ENCODE measurements around the gene ERICH4. TPM values are rescaled to one million over a fixed set of nuclear protein-coding genes. Genes with fewer than 3 reads are reported as not detected.
A peak's percentile ranks its signal among the peaks of the same experiment; 100 is the strongest.

ERICH4 gene
- total and polyA plus RNA-seq, 9 of the 15 experiments (the other 6 are each of a cell fraction or from before 2014, with no cell fraction given) = not detected

- TF ChIP-seq, protein P1, sequence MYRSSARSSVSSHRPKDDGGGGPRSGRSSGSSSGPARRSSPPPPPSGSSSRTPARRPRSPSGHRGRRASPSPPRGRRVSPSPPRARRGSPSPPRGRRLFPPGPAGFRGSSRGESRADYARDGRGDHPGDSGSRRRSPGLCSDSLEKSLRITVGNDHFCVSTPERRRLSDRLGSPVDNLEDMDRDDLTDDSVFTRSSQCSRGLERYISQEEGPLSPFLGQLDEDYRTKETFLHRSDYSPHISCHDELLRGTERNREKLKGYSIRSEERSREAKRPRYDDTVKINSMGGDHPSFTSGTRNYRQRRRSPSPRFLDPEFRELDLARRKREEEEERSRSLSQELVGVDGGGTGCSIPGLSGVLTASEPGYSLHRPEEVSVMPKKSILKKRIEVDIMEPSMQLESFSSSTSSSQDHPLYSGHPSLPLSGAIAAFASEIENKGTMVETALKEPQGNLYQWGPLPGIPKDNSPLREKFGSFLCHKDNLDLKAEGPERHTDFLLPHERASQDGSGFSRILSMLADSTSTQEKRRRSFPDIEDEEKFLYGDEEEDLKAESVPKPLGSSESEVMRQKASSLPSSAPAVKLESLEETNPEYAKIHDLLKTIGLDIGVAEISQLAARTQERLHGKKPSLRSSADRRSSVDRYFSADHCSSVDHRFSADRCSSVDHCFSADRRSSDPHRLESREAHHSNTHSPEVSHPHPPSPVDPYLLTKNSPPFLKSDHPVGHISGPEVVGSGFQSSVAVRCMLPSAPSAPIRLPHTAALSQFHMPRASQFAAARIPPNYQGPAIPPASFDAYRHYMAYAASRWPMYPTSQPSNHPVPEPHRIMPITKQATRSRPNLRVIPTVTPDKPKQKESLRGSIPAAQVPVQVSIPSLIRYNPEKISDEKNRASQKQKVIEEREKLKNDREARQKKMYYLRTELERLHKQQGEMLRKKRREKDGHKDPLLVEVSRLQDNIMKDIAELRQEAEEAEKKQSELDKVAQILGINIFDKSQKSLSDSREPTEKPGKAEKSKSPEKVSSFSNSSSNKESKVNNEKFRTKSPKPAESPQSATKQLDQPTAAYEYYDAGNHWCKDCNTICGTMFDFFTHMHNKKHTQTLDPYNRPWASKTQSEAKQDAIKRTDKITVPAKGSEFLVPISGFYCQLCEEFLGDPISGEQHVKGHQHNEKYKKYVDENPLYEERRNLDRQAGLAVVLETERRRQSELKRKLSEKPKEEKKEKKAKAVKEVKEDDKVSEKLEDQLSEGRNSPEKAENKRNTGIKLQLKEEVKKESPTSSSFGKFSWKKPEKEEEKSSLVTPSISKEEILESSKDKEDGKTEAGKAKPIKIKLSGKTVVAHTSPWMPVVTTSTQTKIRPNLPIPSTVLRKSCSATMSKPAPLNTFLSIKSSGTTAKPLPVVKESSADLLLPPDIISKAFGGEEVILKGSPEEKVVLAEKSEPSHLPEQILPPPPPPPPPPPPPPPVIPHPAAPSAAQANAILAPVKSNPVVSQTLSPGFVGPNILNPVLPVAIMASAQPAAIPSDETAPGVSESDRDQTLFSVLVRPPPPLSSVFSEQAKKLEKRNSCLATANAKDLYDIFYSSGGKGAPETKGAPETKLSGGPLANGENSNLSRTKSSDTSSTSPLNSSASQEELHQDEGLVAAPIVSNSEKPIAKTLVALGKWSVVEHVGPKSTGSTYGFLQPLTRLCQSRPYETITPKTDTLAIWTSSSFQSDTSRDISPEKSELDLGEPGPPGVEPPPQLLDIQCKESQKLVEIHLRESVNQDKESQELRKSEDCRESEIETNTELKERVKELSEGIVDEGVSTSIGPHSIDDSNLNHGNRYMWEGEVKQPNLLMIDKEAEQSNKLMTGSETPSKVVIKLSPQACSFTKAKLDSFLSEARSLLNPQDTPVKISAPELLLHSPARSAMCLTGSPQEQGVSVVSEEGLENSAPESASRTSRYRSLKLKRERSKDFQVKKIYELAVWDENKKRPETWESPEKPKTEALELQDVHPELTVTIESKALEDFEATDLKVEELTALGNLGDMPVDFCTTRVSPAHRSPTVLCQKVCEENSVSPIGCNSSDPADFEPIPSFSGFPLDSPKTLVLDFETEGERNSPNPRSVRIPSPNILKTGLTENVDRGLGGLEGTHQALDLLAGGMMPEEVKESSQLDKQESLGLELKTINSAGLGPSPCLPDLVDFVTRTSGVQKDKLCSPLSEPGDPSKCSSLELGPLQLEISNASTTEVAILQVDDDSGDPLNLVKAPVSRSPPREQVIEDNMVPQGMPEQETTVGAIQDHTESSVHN (IDR thresholded peaks at IDR 0.05; ENCODE audit: borderline replicate concordance in 1 of 2, low read depth in 1 of 2) = no peak
- TF ChIP-seq RAD21 (CRISPR knock-in tag; conservative IDR thresholded peaks at IDR 0.05 in 1 of 2, IDR thresholded peaks at IDR 0.05 in 1 of 2) (peak; percentile 86 to 97), RUNX1 (IDR thresholded peaks at IDR 0.05; ENCODE audit: low read depth) (no peak), ATF7 (IDR thresholded peaks at IDR 0.05) (0 out of 2 replicates have a peak, but pooled peaks have one; percentile 39), SREBF1 (IDR thresholded peaks at IDR 0.05; ENCODE audit: borderline replicate concordance, low read depth, low read length) (no peak)
- TF ChIP-seq, protein P2, sequence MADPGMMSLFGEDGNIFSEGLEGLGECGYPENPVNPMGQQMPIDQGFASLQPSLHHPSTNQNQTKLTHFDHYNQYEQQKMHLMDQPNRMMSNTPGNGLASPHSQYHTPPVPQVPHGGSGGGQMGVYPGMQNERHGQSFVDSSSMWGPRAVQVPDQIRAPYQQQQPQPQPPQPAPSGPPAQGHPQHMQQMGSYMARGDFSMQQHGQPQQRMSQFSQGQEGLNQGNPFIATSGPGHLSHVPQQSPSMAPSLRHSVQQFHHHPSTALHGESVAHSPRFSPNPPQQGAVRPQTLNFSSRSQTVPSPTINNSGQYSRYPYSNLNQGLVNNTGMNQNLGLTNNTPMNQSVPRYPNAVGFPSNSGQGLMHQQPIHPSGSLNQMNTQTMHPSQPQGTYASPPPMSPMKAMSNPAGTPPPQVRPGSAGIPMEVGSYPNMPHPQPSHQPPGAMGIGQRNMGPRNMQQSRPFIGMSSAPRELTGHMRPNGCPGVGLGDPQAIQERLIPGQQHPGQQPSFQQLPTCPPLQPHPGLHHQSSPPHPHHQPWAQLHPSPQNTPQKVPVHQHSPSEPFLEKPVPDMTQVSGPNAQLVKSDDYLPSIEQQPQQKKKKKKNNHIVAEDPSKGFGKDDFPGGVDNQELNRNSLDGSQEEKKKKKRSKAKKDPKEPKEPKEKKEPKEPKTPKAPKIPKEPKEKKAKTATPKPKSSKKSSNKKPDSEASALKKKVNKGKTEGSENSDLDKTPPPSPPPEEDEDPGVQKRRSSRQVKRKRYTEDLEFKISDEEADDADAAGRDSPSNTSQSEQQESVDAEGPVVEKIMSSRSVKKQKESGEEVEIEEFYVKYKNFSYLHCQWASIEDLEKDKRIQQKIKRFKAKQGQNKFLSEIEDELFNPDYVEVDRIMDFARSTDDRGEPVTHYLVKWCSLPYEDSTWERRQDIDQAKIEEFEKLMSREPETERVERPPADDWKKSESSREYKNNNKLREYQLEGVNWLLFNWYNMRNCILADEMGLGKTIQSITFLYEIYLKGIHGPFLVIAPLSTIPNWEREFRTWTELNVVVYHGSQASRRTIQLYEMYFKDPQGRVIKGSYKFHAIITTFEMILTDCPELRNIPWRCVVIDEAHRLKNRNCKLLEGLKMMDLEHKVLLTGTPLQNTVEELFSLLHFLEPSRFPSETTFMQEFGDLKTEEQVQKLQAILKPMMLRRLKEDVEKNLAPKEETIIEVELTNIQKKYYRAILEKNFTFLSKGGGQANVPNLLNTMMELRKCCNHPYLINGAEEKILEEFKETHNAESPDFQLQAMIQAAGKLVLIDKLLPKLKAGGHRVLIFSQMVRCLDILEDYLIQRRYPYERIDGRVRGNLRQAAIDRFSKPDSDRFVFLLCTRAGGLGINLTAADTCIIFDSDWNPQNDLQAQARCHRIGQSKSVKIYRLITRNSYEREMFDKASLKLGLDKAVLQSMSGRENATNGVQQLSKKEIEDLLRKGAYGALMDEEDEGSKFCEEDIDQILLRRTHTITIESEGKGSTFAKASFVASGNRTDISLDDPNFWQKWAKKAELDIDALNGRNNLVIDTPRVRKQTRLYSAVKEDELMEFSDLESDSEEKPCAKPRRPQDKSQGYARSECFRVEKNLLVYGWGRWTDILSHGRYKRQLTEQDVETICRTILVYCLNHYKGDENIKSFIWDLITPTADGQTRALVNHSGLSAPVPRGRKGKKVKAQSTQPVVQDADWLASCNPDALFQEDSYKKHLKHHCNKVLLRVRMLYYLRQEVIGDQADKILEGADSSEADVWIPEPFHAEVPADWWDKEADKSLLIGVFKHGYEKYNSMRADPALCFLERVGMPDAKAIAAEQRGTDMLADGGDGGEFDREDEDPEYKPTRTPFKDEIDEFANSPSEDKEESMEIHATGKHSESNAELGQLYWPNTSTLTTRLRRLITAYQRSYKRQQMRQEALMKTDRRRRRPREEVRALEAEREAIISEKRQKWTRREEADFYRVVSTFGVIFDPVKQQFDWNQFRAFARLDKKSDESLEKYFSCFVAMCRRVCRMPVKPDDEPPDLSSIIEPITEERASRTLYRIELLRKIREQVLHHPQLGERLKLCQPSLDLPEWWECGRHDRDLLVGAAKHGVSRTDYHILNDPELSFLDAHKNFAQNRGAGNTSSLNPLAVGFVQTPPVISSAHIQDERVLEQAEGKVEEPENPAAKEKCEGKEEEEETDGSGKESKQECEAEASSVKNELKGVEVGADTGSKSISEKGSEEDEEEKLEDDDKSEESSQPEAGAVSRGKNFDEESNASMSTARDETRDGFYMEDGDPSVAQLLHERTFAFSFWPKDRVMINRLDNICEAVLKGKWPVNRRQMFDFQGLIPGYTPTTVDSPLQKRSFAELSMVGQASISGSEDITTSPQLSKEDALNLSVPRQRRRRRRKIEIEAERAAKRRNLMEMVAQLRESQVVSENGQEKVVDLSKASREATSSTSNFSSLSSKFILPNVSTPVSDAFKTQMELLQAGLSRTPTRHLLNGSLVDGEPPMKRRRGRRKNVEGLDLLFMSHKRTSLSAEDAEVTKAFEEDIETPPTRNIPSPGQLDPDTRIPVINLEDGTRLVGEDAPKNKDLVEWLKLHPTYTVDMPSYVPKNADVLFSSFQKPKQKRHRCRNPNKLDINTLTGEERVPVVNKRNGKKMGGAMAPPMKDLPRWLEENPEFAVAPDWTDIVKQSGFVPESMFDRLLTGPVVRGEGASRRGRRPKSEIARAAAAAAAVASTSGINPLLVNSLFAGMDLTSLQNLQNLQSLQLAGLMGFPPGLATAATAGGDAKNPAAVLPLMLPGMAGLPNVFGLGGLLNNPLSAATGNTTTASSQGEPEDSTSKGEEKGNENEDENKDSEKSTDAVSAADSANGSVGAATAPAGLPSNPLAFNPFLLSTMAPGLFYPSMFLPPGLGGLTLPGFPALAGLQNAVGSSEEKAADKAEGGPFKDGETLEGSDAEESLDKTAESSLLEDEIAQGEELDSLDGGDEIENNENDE (IDR thresholded peaks at IDR 0.05; ENCODE audit: low read depth, low read length) = no peak
Measured at GRCh38 chr19:41449079-41449864, 6.3 kb downstream of the ERICH4 start (continued).
